Colonic mucosa (tissue), 4 donors: Measurements from ENCODE around the gene GRHL3. TPM values are rescaled to one million over a fixed set of nuclear protein-coding genes. Genes with fewer than 3 reads are reported as not detected.

Source experiments
- DNase-seq: peaks from one replicate; pipeline ENCODE4 v3.0.0-alpha.2; 2020
- H3K27ac ChIP-seq: fragments of 200-600 bp; one replicate; pipeline ENCODE4 v1.8.0; 2021
- H3K27me3 ChIP-seq: fragments of 200-600 bp; one replicate; pipeline ENCODE4 v1.8.0; 2021
- H3K36me3 ChIP-seq: fragments of 200-600 bp; one replicate; pipeline ENCODE4 v1.8.0; 2021
- H3K4me1 ChIP-seq: fragments of 200-600 bp; one replicate; pipeline ENCODE4 v1.8.0; 2021; ENCODE audit warnings: mild to moderate bottlenecking
- H3K4me3 ChIP-seq: fragments of 200-600 bp; one replicate; pipeline ENCODE4 v1.8.0; 2021
- H3K9ac ChIP-seq, 2 donors: one replicate each; pipeline ENCODE4 v1.7.0; 2013; ENCODE audit warnings: control low read depth in 2 of 2, low read depth in 2 of 2, low read length in 2 of 2
- H3K9me3 ChIP-seq: fragments of 200-600 bp; one replicate; pipeline ENCODE4 v1.8.0; 2021
- CTCF ChIP-seq: fragments of 200-600 bp; IDR thresholded peaks from one replicate; pipeline ENCODE4 v1.8.0; 2022; ENCODE audit warnings: antibody characterized with exemption, mild to moderate bottlenecking
- intact Hi-C: fragments of 100-400 bp; cut with DNase I; formaldehyde crosslinking; loops from one replicate; pipeline ENCODE4 v1.14.1; 2022
- total RNA-seq, 2 donors: library from RNA; stranded (reverse); fragmentation: NEBNext Ultra II Directional in 1 of 2; extraction: Animal tissue kit (Norgen Biotek cat#: 25700) in 1 of 2; gene quantifications; one replicate each; pipeline ENCODE4 v1.2.1, GENCODE V29; 2021
- donor health status: healthy.
- donor health status: DM: no; HTN: no; CAD: no.
- donor health status: DM: no; HTN: no; CAD: no.

Gene GRHL3
- total RNA-seq, 2 donors from 2014 or later = 0.64 to 1.5 TPM

DNA sequence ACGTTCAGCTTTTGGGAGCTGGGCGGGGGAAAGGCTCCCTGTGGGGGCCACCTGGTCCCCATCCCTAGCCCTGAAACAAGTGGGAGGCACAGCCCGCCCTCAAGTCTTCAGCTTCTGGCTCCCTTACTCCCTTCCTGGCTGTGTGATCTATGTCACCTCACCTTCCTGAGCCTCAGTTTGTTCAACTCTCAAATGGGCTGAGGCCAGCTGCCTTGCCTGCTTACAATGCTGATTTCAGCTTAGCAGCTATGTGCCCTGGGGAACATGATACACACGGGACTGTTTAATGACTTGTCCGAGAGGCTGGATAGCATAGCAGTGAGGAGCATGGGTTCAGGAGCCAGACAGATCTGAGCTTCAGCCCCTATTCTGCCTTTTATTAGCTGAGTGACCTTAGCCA is 19.3 kb downstream of the GRHL3 start:
- no peaks in the 10 kb centered on the region for H3K4me1 ChIP-seq
- DNase-seq = no peak
- H3K27me3 ChIP-seq = no peaks in the 10 kb centered on the region
- no peak for TF ChIP-seq CTCF
- no peaks in the 10 kb centered on the region for H3K36me3 ChIP-seq
- no peaks in the 10 kb centered on the region for H3K9me3 ChIP-seq
- intact Hi-C loops = no loop called here
- no peak overlapping the region for H3K27ac ChIP-seq
- H3K4me3 ChIP-seq = no peak overlapping the region
- no peak overlapping the region for H3K9ac ChIP-seq

DNA sequence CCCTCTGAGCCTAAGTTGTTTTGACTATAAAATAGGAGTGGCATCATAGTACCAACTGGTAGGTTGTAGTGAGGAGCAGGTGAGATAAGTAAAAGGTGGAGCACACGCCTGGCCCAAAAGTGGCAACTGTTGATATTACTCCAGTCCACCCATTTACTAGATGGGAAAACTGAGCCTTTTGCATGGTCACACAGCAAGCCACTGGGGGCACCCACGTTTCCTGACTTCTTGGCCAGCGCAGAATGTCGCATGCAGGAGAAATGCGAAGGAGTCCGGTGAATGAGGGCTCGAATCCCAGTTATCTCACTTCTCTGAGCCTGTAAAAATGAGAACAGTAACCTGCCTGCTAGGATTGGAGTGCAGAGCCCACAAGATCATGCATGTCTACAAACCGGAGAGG is 20.8 kb downstream of the GRHL3 start:
- H3K9me3 ChIP-seq = no peaks in the 10 kb centered on the region
- no peaks in the 10 kb centered on the region for H3K4me1 ChIP-seq
- no peak for DNase-seq
- no peak overlapping the region for H3K9ac ChIP-seq
- intact Hi-C loops = no loop called here
- no peak overlapping the region for H3K4me3 ChIP-seq
- no peaks in the 10 kb centered on the region for H3K36me3 ChIP-seq
- no peak overlapping the region for H3K27ac ChIP-seq
- H3K27me3 ChIP-seq = no peaks in the 10 kb centered on the region
- no peak for TF ChIP-seq CTCF

DNA sequence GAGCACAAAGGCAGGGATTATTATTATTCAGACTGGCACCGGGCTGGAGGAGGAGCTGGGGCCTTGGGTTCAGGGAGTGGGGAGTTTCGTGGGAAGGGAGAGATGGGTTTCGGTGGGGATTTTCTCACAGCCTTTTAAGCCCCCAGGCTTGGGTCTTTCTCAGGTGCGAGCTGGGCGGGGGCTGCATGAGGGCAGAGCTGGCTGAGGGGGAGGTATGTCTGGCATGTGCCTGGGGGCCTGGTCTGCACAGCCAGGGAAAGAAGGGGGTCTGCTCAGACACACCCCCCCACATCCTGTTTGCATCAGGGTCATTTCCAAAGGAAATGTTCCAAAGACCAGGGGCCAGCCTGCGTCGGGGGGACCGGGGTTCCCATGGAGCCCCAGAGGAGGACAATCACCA is 21.6 kb downstream of the GRHL3 start:
- H3K27ac ChIP-seq = no peak overlapping the region
- intact Hi-C loops = no loop called here
- H3K4me3 ChIP-seq = no peak overlapping the region
- H3K4me1 ChIP-seq = no peaks in the 10 kb centered on the region
- H3K9ac ChIP-seq = no peak overlapping the region
- DNase-seq = no peak
- H3K9me3 ChIP-seq = no peaks in the 10 kb centered on the region
- H3K36me3 ChIP-seq = no peaks in the 10 kb centered on the region
- TF ChIP-seq CTCF = no peak
- H3K27me3 ChIP-seq = no peaks in the 10 kb centered on the region

DNA sequence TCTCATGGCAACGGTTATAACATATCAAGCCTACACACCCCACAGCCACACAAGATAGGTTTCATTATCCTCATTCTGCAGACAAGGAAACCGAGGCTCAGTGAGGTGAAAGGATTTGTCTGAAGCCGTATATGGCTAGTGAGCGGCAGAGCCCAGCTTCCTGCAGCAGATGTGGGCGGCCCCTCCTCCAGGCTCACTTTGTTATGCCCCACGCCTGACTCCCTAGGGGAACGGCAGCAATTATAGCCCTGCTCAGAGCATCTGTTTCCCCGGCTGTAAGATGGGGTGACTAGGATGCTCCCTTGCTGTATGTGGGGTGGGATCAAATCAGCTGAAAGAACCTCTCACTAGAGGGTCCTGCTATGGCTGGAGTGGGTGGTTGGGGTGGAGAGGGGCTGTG is 22.1 kb downstream of the GRHL3 start:
- intact Hi-C loops = no loop called here
- no peak for TF ChIP-seq CTCF
- H3K27ac ChIP-seq = no peak overlapping the region
- H3K9ac ChIP-seq = no peak overlapping the region
- H3K36me3 ChIP-seq = no peaks in the 10 kb centered on the region
- H3K27me3 ChIP-seq = no peaks in the 10 kb centered on the region
- no peaks in the 10 kb centered on the region for H3K4me1 ChIP-seq
- no peak for DNase-seq
- H3K9me3 ChIP-seq = no peaks in the 10 kb centered on the region
- H3K4me3 ChIP-seq = no peak overlapping the region

DNA sequence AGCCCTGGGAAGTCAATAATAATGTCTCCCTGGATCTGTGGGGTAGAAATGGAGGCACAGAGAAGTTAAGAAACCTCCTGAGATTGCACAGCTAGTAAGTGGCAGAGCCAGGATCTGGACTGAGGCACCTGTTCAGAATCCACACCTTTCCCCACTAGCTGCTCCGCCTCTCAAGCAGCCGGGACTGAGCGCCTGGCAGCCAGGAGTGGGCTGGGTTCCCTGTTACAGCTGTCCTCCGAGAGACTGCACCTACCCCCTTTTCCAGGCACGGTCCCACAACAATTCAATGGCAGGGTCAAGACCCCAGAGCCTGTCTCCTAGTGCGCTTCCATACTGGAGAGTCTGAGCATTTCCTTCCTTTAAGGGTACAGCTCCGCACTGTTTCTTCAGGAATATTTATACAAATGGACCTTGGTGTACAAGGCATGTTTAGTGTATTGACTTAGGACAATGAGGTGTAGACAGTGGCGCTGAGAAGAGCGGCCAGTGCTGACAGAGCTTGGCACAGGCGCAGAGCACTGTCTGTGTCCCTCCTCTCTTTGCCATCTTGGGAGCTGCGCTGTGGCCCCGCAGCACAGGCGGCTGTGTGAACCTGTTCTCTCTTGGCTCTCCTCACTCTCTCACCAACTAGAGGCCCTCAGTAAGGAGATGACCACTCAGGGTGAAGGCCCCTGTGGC is 24.4 kb downstream of the GRHL3 start:
- DNase-seq = no peak
- Histone ChIP-seq H3K27ac (no peak overlapping the region), H3K27me3 (no peaks in the 10 kb centered on the region), H3K4me3 (no peak overlapping the region), H3K9ac (no peak overlapping the region), H3K36me3 (no peaks in the 10 kb centered on the region), H3K9me3 (no peaks in the 10 kb centered on the region), H3K4me1 (no peaks in the 10 kb centered on the region)
- intact Hi-C loops = no loop called here
- no peak for TF ChIP-seq CTCF
